OCI-LY7 (cell line): ENCODE data around the gene BCL3.

Source experiments
- EZH2phosphoT487 ChIP-seq: fragments of 200-600 bp; sonication (generic); IDR thresholded peaks from 2 replicates; pipeline ENCODE4 v1.6.1; 2018; ENCODE audit warnings: low read depth, borderline replicate concordance, mild to moderate bottlenecking, mixed run types, antibody characterized with exemption, low read length, moderate library complexity, mixed read lengths
- TF ChIP-seq, protein P1 (sequence below): fragments of 200-600 bp; sonication (generic); conservative IDR thresholded peaks from 2 replicates; pipeline ENCODE4 v1.5.1; 2014; ENCODE audit warnings: mild to moderate bottlenecking, antibody characterized with exemption, low read length, moderate library complexity, mixed read lengths

DNA sequence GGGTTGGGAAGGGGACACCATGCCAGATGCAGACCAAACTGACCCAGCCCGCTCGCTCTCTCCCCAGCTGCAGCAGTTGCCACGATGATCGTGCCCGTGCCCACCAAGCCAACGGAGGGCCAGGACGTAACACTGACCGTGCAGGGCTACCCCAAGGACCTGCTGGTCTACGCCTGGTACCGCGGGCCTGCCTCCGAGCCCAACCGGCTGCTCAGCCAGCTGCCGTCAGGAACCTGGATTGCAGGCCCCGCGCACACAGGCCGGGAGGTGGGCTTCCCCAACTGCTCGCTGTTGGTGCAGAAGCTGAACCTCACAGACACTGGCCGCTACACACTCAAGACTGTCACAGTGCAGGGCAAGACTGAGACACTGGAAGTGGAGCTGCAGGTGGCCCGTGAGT lies 40.7 kb upstream of the BCL3 start:
- TF ChIP-seq, protein P1, sequence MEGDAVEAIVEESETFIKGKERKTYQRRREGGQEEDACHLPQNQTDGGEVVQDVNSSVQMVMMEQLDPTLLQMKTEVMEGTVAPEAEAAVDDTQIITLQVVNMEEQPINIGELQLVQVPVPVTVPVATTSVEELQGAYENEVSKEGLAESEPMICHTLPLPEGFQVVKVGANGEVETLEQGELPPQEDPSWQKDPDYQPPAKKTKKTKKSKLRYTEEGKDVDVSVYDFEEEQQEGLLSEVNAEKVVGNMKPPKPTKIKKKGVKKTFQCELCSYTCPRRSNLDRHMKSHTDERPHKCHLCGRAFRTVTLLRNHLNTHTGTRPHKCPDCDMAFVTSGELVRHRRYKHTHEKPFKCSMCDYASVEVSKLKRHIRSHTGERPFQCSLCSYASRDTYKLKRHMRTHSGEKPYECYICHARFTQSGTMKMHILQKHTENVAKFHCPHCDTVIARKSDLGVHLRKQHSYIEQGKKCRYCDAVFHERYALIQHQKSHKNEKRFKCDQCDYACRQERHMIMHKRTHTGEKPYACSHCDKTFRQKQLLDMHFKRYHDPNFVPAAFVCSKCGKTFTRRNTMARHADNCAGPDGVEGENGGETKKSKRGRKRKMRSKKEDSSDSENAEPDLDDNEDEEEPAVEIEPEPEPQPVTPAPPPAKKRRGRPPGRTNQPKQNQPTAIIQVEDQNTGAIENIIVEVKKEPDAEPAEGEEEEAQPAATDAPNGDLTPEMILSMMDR, result no peak
- no peak for TF ChIP-seq EZH2phosphoT487
